Medulla oblongata (tissue), 1 donor: ENCODE measurements around the gene LAIR2.

Source experiments
- DNase-seq: peaks from one replicate; pipeline ENCODE4 v3.0.0-alpha.2; 2015; ENCODE audit errors: extremely low spot score

The LAIR2 gene

DNA sequence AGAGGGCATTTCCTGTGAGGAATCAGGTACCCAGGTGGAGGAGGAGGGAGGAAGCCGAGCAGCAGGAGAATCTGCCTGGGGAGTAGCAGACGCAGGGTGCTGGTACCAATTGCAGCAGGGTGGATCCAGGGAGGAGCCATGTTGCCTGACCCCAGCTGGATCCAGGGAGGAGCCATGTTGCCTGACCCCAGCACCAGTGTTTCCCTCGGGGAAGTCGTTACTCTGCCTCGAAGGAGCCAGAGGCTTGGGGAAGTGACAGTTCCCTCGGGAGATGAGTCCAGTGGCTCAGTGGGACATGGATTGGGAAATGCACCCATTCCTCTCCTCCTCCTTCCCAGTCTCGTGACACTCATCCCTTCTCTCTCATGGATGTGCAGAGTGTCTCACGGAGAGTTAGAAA, 31.5 kb downstream of the LAIR2 start:
- no peak for DNase-seq

DNA sequence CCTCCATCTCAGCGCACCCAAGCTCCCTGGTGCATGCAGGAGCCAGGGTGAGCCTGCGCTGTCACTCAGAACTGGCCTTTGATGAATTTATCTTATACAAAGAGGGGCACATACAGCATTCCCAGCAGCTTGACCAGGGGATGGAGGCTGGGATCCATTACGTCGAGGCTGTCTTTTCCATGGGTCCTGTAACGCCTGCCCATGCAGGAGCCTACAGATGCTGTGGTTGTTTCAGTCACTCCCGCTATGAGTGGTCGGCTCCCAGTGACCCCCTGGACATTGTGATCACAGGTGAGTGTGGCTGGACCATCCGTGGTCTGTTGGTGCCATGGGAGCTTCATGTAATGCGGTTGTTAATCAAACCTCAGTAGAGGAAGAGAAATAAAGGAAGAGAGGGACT, 33.0 kb downstream of the LAIR2 start:
- DNase-seq = no peak

DNA sequence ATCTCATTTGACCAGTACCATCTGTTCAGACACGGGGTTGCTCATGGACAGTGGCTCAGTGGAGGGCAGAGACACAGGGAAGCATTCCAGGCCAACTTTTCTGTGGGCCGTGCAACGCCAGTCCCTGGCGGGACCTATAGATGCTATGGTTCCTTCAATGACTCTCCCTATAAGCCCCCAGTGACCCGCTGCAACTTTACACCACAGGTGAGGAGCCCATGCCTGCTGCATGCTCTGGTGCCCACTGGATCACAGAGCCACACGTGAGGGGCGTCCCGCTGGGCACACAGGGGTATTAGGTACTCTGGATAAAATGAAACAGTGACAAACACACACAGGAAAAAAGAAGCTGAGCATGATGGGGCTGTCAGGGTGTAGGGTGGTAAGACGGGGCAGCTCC, 34.3 kb downstream of the LAIR2 start:
- no peak for DNase-seq

DNA sequence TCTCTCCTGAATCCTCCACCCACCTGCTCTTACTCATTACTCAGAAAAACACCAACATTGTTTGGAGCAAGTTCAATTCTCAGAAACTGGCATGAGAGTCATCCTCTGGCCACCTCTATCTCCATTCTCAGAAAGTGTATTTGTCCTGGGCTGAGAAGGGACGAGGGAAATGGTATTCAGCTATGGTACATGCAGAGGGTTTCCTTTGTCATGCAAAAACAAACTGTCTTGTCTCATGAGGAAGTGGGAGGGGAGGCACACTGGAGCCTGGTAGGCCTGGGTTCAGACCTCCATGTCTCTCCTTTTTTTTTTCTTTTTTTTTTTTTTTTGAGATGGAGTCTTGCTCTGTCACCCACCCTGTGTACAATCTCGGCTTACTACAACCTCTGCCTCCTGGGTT, 39.1 kb downstream of the LAIR2 start:
- DNase-seq = no peak

DNA sequence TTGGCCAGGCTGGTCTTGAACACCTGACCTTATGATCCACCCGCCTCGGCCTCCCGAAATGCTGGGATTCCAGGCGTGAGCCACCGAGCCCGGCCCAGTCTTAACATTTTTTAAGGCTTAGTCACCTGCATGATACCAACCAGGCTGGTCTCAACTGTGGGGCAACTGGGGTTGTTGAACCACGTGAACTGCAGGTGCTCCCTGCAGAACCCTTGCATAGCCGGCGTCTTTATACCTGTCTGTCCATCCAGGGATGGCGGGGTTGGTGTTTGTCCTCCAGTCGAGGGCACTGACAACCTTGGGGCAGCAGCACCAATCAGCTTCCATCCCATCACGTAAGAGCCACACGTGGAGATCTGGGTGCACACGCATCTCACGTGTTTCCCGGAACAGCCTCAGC, 46.2 kb downstream of the LAIR2 start:
- no peak for DNase-seq

DNA sequence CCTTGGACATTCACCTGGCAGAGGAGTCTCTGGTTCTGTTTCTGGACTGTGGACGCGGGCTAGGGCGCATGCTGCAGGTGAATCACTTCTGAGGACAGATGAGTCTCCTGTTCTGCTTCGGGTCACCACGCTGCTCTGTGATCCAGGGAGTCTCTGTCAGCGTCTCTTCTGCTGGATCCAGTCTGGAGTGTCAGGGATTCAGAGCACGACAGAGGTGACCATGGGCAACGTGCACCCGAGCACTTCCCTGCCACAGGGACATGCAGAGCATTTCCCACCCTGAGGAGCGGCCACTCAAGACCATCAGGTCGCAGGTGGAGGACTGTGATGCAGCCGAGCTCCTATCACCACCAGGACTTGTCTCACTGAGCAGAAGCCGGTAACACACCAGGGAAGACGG, 46.6 kb downstream of the LAIR2 start:
- no peak for DNase-seq

DNA sequence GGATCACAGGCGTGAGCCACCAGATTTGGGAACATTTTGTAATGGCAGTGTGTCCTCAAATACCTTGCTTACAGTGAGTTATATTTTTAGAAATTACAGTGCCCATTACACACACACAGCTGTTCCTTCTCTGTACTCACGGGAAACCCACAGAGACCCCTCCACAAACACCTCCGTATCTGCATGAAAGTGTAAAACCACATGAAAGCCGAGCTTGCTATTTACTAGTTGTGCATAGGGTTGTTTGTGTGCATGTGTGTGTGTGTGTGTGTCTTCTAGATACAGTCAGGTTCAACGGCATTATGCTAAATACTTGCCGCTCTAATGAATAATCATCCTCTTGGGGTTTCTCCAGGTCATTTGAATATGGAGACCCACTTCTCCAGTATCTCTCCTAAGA, 48.7 kb downstream of the LAIR2 start:
- no peak for DNase-seq

DNA sequence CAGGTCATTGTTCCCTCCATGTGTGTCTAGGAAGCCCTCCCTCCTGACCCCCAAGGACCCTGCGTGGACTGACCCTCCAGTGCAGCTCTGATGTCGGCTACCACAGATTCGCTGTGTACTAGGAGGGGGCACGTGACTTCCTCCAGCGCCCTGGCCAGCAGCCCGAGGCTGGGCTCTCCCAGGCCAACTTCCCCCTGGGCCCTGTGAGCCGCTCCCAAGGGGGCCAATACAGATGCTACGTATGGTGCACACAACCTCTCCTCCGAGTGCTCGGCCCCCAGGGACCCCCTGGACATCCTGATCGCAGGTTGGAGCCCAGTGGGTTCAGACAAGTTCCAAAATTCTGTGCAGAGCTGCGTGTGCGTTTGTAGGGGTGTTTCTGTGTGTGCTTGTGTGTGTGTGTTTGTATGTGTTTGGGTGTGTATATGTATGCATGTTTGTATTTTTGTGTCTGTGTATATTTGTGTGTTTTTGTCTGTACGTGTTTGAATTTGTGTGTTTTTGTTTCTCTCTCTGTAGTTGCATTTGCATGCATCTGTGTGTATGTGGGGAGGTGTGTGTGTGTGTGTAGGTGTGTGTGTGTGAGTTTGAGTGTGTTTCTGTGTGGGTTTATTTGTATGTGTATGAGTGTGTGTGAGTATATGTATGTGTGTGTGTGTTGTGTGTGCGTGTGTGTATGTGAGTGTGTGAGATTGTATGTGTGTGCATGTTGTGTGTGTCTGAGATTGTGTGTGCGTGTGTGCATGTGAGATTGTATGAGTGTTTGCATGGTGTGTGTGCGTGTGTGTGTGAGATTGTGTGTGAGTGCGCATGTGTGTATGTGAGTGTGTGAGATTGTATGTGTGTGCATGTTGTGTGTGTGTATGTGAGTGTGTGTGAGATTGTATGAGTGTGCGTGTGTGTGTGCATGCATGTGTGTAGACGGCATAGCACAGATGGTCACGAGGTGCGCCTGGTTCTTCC, 49.6 kb downstream of the LAIR2 start:
- DNase-seq = peak; percentile 60

DNA sequence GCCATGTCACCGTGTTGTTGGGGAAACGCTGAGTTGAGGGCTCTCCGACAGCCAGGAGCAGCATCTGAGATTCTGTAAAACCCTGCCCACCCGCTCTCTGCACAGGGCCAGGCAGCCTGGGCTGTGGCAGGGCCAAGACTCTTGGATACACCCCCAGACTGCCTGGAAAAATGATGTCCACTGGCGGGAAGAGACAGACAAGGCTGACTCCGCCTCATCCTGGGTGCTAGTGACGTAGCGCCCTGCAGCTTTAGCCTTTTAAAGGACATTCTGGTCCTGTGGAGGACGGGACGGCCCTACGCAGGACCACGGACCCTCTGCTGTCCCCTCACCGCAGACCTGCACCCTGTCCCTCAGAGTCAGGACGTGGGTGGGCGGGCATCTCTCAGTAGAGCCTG, 50.3 kb downstream of the LAIR2 start:
- no peak for DNase-seq

DNA sequence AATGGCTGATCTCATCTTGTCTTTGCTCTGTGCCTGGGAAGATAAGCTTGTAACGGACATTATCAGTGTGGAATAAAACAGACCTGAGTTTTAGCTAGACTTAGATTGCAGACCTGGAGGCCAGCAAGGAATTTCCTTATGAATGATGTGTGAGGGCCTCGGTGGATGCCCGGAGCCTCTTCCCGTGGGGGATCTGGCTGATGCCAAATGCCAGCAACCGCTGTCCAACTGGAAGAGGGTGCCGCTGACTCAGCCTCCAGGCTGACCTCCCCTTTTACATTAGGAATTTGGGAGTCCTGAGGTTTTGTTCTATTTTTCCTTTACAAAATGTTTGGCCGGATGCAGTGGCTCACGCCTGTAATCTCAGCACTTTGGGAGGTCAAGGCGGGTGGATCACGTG, 51.4 kb downstream of the LAIR2 start:
- no peak for DNase-seq

DNA sequence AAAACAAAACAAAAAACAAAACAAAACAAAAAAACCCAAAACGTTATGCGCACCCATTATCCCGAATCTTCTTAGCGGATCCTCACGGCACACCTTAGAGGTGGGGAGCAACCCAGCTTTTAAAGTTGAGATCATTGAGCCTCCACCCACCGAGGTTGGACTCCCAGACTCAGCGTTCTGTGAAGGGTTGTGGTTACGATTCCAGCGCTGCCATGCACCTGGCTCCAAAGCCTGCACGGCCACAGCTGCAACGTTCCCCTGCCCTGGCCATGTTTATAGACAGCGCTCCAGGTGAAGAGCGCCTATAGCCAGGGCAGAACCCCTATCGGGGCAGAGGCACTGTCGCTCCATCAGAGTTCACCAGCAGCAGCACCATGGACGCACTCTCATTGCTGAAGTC, 52.3 kb downstream of the LAIR2 start:
- DNase-seq = no peak

DNA sequence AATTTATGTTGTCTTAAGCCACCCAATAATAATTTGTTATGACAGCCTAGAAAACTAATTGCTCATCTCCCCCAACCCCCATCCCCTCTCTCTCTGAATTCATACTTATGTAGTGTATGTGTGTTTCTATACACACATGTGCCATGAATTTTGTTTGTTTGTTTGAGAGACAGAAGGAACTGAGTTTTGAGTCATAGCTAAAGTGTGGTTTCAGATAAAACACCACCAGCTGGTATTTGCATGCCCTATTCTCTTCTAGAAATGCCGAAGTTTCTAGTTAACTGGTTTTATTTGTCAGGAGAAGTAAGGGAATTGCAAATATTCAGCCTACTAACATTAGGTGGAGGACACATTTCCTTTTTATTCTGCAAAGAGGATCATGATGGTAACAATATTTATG, 53.6 kb downstream of the LAIR2 start:
- no peak for DNase-seq

DNA sequence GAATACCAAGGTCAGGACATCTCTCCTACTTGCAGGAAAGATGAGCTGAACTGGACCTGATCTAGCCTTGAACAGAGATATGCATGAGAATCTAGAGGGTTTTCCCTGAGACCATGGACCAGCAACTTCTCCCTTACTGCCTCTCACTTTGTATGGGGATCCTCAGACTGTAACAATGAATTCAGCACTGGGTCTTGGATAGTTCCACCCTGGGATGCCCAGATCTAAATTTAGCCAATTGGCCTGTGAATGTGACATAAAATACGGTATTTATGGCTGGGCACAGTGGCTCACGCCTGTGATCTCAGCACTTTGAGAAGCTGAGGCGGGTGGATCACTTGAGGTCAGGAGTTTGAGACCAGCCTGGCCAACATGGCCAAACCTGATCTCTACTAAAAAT, 55.7 kb downstream of the LAIR2 start:
- DNase-seq = no peak
